GM19324 (cell line): Measurements from ENCODE around the gene VSTM4.

Experiments used
- ATAC-seq: cut with Tn5 transposase; IDR thresholded peaks from one replicate; pipeline ENCODE4 v1.9.1; 2021; ENCODE audit warnings: mild to moderate bottlenecking, moderate library complexity; ENCODE audit not compliant: unreplicated experiment, low FRiP score

Gene VSTM4

GRCh38 chr10:49012603-49013002 lies 102.7 kb downstream of the VSTM4 start:
- ATAC-seq, result no peak

DNA sequence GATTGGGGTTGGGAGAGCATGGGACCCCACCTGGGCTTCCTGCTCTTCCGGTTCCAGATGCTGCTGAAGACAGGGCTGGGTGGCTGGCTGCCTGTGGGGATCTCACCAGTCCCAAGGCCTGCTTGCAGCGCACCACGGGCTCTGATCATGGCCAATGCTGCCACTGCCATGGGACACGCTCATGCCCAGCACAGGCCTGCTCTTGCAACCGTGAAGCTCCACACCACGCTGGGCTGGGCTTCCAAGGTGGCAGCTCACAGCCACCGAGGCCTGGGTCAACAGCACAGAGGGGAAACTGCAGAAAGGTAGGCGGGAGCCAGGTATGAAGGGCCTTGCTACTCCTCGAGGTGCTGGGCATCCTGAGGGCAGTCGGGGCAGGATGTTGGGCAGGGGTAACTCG lies 103.6 kb downstream of the VSTM4 start:
- ATAC-seq, result no peak

DNA sequence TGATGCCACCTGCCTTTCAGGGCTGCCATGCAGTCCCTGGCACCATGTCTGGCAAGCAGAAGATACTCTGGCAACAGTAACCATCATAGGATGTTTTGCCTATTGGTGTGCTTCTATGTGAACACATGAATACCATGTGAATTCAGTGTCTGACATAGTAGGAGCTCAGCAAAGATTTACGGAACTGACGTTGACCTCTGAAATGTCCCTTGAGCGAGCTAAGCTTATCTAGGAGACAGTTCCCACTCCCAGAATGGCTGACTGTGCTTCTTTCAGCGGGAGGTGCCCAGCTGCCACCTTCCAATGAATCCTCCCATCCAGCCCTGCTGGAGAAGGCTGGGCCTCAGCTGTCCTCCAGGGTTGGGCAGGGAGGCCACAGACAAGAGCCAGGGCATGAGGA lies 104.5 kb downstream of the VSTM4 start:
- no peak for ATAC-seq

GRCh38 chr10:49010295-49010694 lies 105.0 kb downstream of the VSTM4 start:
- ATAC-seq, result no peak

DNA sequence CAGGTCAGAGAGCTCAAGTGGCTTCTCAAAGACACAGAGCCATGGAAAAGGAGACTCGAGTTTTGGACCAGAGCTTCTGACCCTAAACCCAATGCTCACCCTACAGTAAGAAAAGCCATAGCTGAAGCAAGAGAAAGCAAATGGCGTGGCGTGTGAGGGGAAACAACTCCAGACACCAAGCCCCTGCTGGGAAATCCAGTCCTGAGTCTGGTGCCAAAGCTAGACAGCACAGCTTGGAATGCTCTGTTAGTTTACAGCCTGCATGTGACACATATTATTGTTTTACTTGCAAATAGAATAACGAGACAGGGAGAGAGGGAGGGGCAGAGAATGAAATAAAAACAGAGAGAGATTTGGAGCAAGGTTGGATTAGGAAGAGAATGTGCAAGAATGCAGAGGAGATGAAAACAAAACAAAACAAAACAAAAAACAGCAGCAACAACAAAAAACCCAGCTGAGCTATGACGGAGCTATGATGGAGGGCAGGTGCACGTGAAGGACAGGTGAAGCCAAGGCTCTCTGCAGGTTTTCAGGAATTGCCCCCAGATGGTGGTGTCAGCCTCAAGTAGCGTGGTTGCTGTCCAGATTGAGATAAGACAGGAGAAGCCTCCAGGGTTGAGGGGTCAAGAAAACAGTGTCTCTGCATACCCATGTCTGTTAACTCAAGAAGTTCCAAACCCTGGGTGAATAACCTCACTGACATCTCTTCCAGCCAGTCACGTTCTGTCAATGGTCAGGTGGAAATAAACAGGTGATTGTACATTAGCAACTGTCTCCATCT lies 105.9 kb downstream of the VSTM4 start:
- no peak for ATAC-seq

- no peak for ATAC-seq
These were observed 106.7 kb downstream of the VSTM4 start for GRCh38 chr10:49008505-49009198.

- no peak for ATAC-seq
These were observed 107.2 kb downstream of the VSTM4 start for GRCh38 chr10:49008091-49008490.

- ATAC-seq, result no peak
These were observed 108.2 kb downstream of the VSTM4 start for GRCh38 chr10:49007129-49007528.

DNA sequence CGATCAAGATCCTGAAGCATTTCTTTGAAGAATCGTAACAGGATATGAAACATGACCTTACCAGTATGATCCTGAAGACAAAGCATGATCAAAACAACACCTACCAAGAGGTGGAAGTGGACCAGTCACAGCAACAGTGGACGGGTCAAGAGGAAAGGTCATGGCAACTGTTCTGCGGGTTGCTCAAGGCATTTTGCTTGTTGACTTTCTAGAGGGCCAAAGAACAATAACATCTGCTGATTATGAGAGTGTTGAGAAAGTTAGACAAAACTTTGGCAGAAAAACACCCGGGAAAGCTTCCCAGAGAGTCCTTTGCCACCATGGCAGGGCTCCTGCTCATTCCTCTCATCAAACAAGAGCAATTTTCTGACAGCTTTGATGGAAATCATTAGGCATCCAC lies 110.1 kb downstream of the VSTM4 start:
- ATAC-seq, result no peak

- no peak for ATAC-seq
These were observed 113.3 kb downstream of the VSTM4 start for GRCh38 chr10:49001870-49002672.

- no peak for ATAC-seq
These were observed 113.9 kb downstream of the VSTM4 start for GRCh38 chr10:49001402-49001801.

DNA sequence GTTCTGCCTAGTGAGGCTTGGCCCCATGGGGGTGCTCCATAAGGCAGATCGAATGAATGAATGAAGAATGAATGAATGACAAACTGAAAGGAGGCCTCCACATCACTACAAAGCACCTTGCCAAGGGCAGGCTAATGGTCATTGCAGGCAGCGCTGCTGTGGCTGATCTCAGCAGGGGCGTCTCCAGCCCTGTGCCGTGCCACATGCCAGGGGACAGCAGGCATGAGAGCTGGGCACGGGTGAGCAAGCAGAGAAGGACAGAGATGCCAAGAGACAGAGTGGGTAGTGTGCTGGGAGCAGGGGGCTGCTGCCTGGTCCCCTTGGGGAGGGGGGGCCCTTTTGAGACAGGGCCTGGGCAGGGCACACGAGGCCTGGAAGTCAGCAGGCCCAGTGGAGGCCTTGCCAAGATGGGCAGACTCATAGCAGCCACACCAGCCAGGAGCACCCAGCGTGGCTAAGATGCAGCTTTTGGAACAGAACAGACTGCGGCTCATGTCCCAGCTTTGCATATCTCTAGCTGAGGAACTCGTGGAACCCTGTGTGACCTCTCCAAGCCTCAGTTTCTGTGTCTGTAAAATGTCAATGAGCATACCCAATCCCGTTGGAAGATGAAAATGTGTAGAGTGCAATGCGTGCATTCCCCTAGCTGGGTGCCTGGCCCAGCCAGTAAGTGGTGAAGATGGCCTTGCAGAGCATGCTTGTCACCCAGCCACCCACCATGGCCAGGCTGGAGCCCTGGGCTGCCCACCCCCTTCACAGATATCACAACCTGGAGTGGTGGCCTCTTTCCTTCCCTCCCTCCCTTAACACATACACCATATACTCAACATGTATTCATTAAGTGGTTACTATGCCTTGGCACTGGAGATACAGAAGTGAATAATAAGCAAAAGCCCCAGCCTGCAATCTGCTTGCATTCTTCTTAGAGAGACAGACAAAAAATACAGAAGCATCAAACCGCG lies 114.6 kb downstream of the VSTM4 start:
- no peak for ATAC-seq

- no peak for ATAC-seq
These were observed 116.0 kb downstream of the VSTM4 start for GRCh38 chr10:48999346-48999745.

DNA sequence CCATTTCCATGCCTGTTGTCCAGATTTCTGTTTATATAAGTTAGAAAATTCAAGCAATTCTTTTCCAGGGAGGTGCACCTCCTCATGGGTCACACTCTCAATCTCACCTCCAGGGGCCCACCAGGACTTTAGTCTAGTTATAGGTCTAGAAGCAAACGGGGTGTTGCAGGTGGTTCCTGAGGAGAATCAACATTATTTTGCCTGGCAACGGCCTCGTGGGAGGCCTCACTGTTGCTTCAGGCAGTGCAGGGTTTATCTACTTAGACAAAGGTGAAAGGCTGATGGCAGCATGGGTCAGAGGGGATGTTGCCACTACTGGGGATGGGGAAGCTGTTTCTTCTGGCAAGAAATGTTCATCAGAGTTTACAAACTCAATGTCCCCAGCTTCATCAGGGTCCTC lies 119.0 kb downstream of the VSTM4 start:
- ATAC-seq, result no peak

DNA sequence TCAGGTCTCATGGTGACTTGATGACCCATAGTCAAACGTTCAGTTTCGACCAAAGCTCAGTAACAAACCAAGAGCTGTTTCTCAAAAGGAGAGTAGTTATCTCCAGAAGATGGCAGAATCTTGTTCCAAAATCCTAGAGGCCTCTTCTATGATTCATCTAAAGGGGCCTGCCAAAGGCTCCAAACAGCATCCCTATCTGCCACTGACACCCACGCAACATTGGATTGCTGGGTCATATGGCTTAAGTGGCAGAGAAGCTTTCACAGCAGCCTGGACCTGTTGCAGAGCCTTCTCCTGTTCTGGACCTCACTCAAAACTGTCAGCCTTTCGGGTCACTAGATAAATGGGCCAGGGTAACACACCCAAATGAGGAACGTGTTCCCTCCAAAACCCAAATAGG lies 121.7 kb downstream of the VSTM4 start:
- no peak for ATAC-seq

DNA sequence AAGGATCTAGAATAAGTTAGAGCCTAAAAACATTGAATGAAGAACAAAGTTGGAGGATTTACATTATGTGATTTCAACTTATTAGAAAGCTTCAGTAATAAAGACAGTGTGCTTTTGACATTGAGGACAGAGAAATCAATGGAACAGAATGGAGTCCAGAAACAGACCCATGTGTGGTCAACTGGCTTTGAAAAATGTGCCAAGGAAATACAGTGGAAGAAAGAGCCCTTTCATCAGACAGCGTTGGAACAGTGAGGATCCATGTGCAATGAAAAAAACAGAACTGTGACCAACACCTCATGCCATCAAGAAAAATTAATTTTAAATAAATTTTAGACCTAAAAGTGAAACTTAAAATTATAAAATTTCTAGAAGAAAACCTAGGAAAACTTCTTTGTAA lies 125.1 kb downstream of the VSTM4 start:
- no peak for ATAC-seq

- no peak for ATAC-seq
These were observed 129.6 kb downstream of the VSTM4 start for GRCh38 chr10:48985621-48986158.

DNA sequence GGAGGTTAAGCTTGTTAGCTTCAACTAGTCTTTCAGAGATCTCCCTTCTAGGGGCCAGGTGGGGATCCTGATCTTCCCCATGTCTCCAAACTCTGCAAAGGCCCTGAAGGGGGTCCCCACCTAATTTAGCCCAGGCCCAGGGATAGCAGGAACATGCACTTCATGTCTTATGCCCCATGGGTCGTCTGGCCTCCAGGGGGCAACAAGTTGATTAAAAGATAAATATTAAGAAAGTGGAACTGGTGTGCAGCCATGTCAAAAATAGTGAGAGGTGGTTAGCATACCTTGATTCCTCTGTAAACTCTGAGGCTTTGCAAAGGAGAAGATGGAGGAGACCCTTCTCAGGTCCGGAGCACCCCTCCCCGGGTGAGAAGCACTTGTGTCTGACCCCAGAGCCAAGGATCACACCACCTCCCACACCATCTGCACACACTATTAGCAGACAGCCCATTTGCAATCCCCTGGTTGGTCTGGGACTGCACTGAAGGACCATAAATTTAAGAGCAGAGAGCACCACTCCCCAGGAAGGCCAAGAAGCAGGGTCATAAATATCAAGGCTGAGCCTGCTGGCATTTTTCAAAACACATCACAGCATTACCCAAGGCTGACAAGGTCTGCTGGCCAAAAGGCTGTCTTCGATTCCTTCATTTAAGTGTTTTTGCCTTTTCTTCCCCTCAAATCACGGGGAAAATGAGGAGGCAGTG lies 131.5 kb downstream of the VSTM4 start:
- no peak for ATAC-seq

- no peak for ATAC-seq
These were observed 132.7 kb downstream of the VSTM4 start for GRCh38 chr10:48982584-48982983.
